Prostate gland (tissue), 2 donors: ENCODE results near the gene SCAPER.

Experiments used
- CTCF ChIP-seq, 4 experiments: fragments of 200-600 bp in 2 of 4; fragments of 450-650 bp in 2 of 4; sonication (generic) in 2 of 4; IDR thresholded peaks; 1 replicate in 3 of 4; 2 replicates in 1 of 4; pipeline ENCODE4 v1.5.1; 2016 to 2019; ENCODE audit warnings: antibody characterized with exemption in 4 of 4, mild to moderate bottlenecking in 2 of 4, moderate library complexity in 2 of 4
- POLR2A ChIP-seq: fragments of 450-650 bp; IDR thresholded peaks from one replicate; pipeline ENCODE4 v1.6.1; 2016; ENCODE audit warnings: antibody characterized with exemption, mild to moderate bottlenecking
- POLR2AphosphoS5 ChIP-seq: sonication (generic); formaldehyde crosslinking; IDR thresholded peaks from one replicate; pipeline ENCODE4 v1.6.1; 2017; ENCODE audit warnings: antibody characterized with exemption

GRCh38 chr15:76626611-76627010 lies 278.5 kb downstream of the SCAPER start:
- TF ChIP-seq POLR2A (no peak), POLR2AphosphoS5 (no peak), CTCF (IDR thresholded peaks at IDR 0.05) (no peak)
